ENCODE data around the gene ZNF575. TPM values are rescaled to one million over a fixed set of nuclear protein-coding genes. Genes with fewer than 3 reads are reported as not detected.

The ZNF575 gene
- total and polyA plus RNA-seq, 2 experiments from 2014 or later: 3.1 TPM; not detected in 1

- TF ChIP-seq EZH2phosphoT487 (IDR thresholded peaks at IDR 0.05; ENCODE audit: low read depth, severe bottlenecking, unreplicated experiment) (no peak), CTCF (IDR thresholded peaks at IDR 0.05; ENCODE audit: poor library complexity) (no peak), EZH2 (IDR thresholded peaks at IDR 0.05; ENCODE audit: borderline replicate concordance) (no peak)
- Histone ChIP-seq H2AFZ (no peak overlapping the region), H3K27me3 (no peaks in the 10 kb centered on the region), H3K9me3 (ENCODE audit: low read depth) (no peaks in the 10 kb centered on the region), H3K4me2 (no peak overlapping the region), H3K79me2 (peaks cover 12% of the 10 kb centered on the region), H4K20me1 (ENCODE audit: insufficient read depth, poor library complexity, severe bottlenecking) (no peaks in the 10 kb centered on the region), H3K27ac (no peak overlapping the region), H3K4me3 (no peak overlapping the region), H3K4me1 (ENCODE audit: insufficient read depth) (peaks cover 15% of the 10 kb centered on the region), H3K36me3 (replicated peaks; ENCODE audit: insufficient read depth, low read depth) (no peaks in the 10 kb centered on the region), H3K9me2 (replicated peaks; ENCODE audit: insufficient read depth) (no peaks in the 10 kb centered on the region)
- WGBS (ENCODE audit: low lambda C conversion rate, missing lambda C conversion rate): 91% methylated on average over 3 of the region's 3 CpGs
- no peak for DNase-seq (ENCODE audit: low spot score)
These were observed 45.8 kb downstream of the ZNF575 start for GRCh38 chr19:43578787-43579186.

DNA sequence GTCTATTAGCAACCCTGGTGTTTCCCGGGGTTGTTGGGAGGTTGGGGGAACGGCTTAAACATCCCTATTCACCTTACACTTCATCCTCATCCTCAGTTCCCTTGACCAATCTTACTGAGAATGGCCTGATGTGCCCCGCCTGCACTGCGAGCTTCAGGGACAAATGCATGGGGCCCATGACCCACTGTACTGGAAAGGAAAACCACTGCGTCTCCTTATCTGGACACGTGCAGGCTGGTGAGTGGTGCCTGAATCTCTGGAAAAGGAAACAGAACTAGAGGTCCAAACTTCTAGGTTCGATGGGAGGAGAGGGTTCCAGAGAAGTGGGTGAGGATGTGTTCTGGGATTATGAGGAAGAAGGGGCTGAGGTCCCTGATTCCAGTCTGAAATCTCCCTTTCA is 48.5 kb downstream of the ZNF575 start:
- 79% methylated on average over 7 of the region's 7 CpGs for WGBS (ENCODE audit: low lambda C conversion rate, missing lambda C conversion rate)
- DNase-seq (ENCODE audit: low spot score): no peak
- peak overlapping the region; percentile 89 for H3K4me2 ChIP-seq

GRCh38 chr19:43582495-43582894 is 49.5 kb downstream of the ZNF575 start:
- H3K9me3 ChIP-seq (ENCODE audit: low read depth): no peaks in the 10 kb centered on the region
- no peak overlapping the region for H3K4me3 ChIP-seq
- DNase-seq (ENCODE audit: low spot score): no peak
- peaks cover 7% of the 10 kb centered on the region for H3K4me1 ChIP-seq (ENCODE audit: insufficient read depth)
- no peaks in the 10 kb centered on the region for H3K79me2 ChIP-seq
- H3K27ac ChIP-seq: no peak overlapping the region
- no peaks in the 10 kb centered on the region for H3K9me2 ChIP-seq (replicated peaks; ENCODE audit: insufficient read depth)
- no peaks in the 10 kb centered on the region for H3K27me3 ChIP-seq
- no peak overlapping the region for H2AFZ ChIP-seq
- no peaks in the 10 kb centered on the region for H3K36me3 ChIP-seq (replicated peaks; ENCODE audit: insufficient read depth, low read depth)
- no peak overlapping the region for H3K4me2 ChIP-seq
- no peaks in the 10 kb centered on the region for H4K20me1 ChIP-seq (ENCODE audit: insufficient read depth, poor library complexity, severe bottlenecking)
- 98% methylated on average over 2 of the region's 2 CpGs for WGBS (ENCODE audit: low lambda C conversion rate, missing lambda C conversion rate)
- TF ChIP-seq CTCF (IDR thresholded peaks at IDR 0.05; ENCODE audit: poor library complexity) (no peak), EZH2 (IDR thresholded peaks at IDR 0.05; ENCODE audit: borderline replicate concordance) (no peak), EZH2phosphoT487 (IDR thresholded peaks at IDR 0.05; ENCODE audit: low read depth, severe bottlenecking, unreplicated experiment) (no peak)

More for the DNA sequence above, 48.5 kb downstream of the ZNF575 start:
- Histone ChIP-seq H3K27me3 (no peaks in the 10 kb centered on the region), H3K36me3 (replicated peaks; ENCODE audit: insufficient read depth, low read depth) (no peaks in the 10 kb centered on the region), H3K27ac (no peak overlapping the region), H3K4me3 (no peak overlapping the region), H4K20me1 (ENCODE audit: insufficient read depth, poor library complexity, severe bottlenecking) (no peaks in the 10 kb centered on the region), H3K9me2 (replicated peaks; ENCODE audit: insufficient read depth) (no peaks in the 10 kb centered on the region), H3K9me3 (ENCODE audit: low read depth) (no peaks in the 10 kb centered on the region), H2AFZ (no peak overlapping the region), H3K4me1 (ENCODE audit: insufficient read depth) (peaks cover 7% of the 10 kb centered on the region), H3K79me2 (no peaks in the 10 kb centered on the region)
- no peak for TF ChIP-seq CTCF (IDR thresholded peaks at IDR 0.05; ENCODE audit: poor library complexity)

GRCh38 chr19:43584484-43584883 is 51.5 kb downstream of the ZNF575 start:
- TF ChIP-seq EZH2phosphoT487 (IDR thresholded peaks at IDR 0.05; ENCODE audit: low read depth, severe bottlenecking, unreplicated experiment): no peak
- TF ChIP-seq CTCF (IDR thresholded peaks at IDR 0.05; ENCODE audit: poor library complexity): no peak
- TF ChIP-seq EZH2 (IDR thresholded peaks at IDR 0.05; ENCODE audit: borderline replicate concordance): no peak
- no peak overlapping the region for H3K4me2 ChIP-seq
- H3K27ac ChIP-seq: peak overlapping the region; percentile 91

More at GRCh38 chr19:43584484-43584883, 51.5 kb downstream of the ZNF575 start:
- Histone ChIP-seq H3K4me3 (no peak overlapping the region), H3K27me3 (no peaks in the 10 kb centered on the region), H3K36me3 (replicated peaks; ENCODE audit: insufficient read depth, low read depth) (no peaks in the 10 kb centered on the region), H3K9me3 (ENCODE audit: low read depth) (no peaks in the 10 kb centered on the region), H4K20me1 (ENCODE audit: insufficient read depth, poor library complexity, severe bottlenecking) (no peaks in the 10 kb centered on the region), H2AFZ (no peak overlapping the region), H3K79me2 (no peaks in the 10 kb centered on the region), H3K4me1 (ENCODE audit: insufficient read depth) (peaks cover 7% of the 10 kb centered on the region), H3K9me2 (replicated peaks; ENCODE audit: insufficient read depth) (no peaks in the 10 kb centered on the region)
- WGBS (ENCODE audit: low lambda C conversion rate, missing lambda C conversion rate): 100% methylated on average over 1 of the region's 1 CpG
- peak; percentile 22 for DNase-seq (ENCODE audit: low spot score)
